Measurements from ENCODE around the gene ABCC11.

The ABCC11 gene

GRCh38 chr16:48160575-48160974 lies 86.8 kb downstream of the ABCC11 start:
- no peak for FAIRE-seq

- FAIRE-seq, result no peak
Measured at GRCh38 chr16:48158296-48158695, 89.0 kb downstream of the ABCC11 start.

- no peak for FAIRE-seq
Measured at GRCh38 chr16:48157794-48158193, 89.5 kb downstream of the ABCC11 start.

- no peak for FAIRE-seq
Measured at GRCh38 chr16:48157302-48157701, 90.0 kb downstream of the ABCC11 start.

GRCh38 chr16:48156790-48157209 lies 90.5 kb downstream of the ABCC11 start:
- FAIRE-seq, result no peak

- FAIRE-seq, result no peak
Measured at GRCh38 chr16:48155926-48156789, 91.2 kb downstream of the ABCC11 start, which contains the start of gene ABCC12. TSS of gene ABCC12 (minus strand) at chr16:48155993. CDS start at chr16:48146424, 9,569 bp downstream.

GRCh38 chr16:48153774-48154173 lies 93.6 kb downstream of the ABCC11 start:
- no peak for FAIRE-seq

GRCh38 chr16:48152226-48152625 lies 95.1 kb downstream of the ABCC11 start:
- no peak for FAIRE-seq

GRCh38 chr16:48150707-48151106 lies 96.6 kb downstream of the ABCC11 start:
- no peak for FAIRE-seq

GRCh38 chr16:48146710-48147109 lies 100.6 kb downstream of the ABCC11 start:
- no peak for FAIRE-seq

GRCh38 chr16:48146131-48146530 lies 101.2 kb downstream of the ABCC11 start:
- FAIRE-seq, result no peak

- no peak for FAIRE-seq
Measured at GRCh38 chr16:48143812-48144368, 103.4 kb downstream of the ABCC11 start.

- no peak for FAIRE-seq
Measured at GRCh38 chr16:48140821-48141220, 106.5 kb downstream of the ABCC11 start.

- FAIRE-seq, result no peak
Measured at GRCh38 chr16:48139517-48139916, 107.8 kb downstream of the ABCC11 start.

GRCh38 chr16:48138543-48138942 lies 108.8 kb downstream of the ABCC11 start:
- no peak for FAIRE-seq

- FAIRE-seq, result no peak
Measured at GRCh38 chr16:48137822-48138221, 109.5 kb downstream of the ABCC11 start.

GRCh38 chr16:48136547-48137360 lies 110.6 kb downstream of the ABCC11 start:
- no peak for FAIRE-seq

- FAIRE-seq, result no peak
Measured at GRCh38 chr16:48133455-48134211, 113.7 kb downstream of the ABCC11 start.

GRCh38 chr16:48132696-48133095 lies 114.6 kb downstream of the ABCC11 start:
- no peak for FAIRE-seq

- no peak for FAIRE-seq
Measured at GRCh38 chr16:48131201-48131935, 116.0 kb downstream of the ABCC11 start.

- no peak for FAIRE-seq
Measured at GRCh38 chr16:48129926-48130325, 117.4 kb downstream of the ABCC11 start.

GRCh38 chr16:48128769-48129168 lies 118.6 kb downstream of the ABCC11 start:
- no peak for FAIRE-seq

All from endometrium (tissue), 2 donors.